Mucosa of gallbladder (tissue), 1 donor: ENCODE data around the gene MRTFA. TPM values are rescaled to one million over a fixed set of nuclear protein-coding genes. Genes with fewer than 3 reads are reported as not detected.

Experiments
- total RNA-seq: library from RNA; stranded (reverse); gene quantifications from one replicate; pipeline ENCODE4 v1.2.1, GENCODE V29; 2021
- donor health status: DM: no; HTN: no; CAD: no.

Gene MRTFA
- total RNA-seq, 1 donor from 2014 or later, result 44.1 TPM

Other genes with a start within 250 kb of the MRTFA start
- gene MCHR1, start 42.8 kb upstream of the MRTFA start, total RNA-seq, result 0.23 TPM
- 12.5 TPM for gene SLC25A17, start 182.6 kb upstream of the MRTFA start, total RNA-seq
- 294 TPM for gene ST13, start 219.9 kb upstream of the MRTFA start, total RNA-seq
- gene XPNPEP3, start 220.4 kb upstream of the MRTFA start, total RNA-seq, result 25.7 TPM
- not detected for gene DNAJB7, start 225.4 kb upstream of the MRTFA start, total RNA-seq